22Rv1 (cell line): ENCODE data around the gene DNASE1L3.

Source experiments
- ZFX ChIP-seq: fragments of 450-650 bp; IDR thresholded peaks from 2 replicates; pipeline ENCODE4 v1.6.1; 2017; ENCODE audit warnings: antibody characterized with exemption, borderline replicate concordance
- TF ChIP-seq, protein P1 (sequence below): fragments of 450-650 bp; IDR thresholded peaks from 2 replicates; pipeline ENCODE4 v1.5.1; 2017; ENCODE audit warnings: mild to moderate bottlenecking

DNA sequence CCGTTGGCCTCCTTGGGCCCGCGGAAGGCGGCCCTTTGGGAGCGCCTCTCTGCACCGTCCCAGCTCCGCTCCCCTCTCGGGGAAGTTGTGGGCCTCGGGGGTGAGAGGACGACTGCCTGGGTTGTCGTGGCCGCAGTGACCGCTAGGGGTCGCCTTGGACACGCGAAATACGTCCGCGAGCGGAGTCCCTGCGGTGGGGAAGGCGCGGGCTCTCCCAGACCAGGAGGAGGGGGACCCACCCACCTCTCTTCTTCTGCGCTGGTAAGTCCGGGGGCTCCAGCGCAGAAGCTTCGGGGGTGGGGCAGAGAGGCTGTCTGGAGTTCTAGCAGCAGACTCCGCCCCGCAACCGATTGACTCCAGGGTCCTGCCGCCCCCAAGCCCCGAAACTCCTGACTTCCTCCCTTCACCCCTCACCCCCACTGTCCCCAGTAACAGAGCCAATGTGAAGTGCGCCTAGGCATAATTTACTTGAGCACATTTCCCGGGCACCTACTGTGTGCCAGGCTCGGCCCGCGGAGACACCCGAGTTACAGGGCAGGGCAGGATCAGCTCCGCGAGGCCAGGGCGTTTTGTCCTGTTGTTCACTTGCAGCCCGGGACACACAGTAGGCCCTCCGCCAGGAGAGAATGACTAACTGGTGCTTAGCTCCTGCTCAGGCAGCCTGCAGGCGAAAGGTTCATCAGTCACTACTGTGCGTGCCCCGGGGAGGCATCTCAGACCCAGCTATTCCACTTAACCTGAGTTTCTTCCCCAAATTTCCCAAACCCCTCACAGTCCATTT, 32.8 kb downstream of the DNASE1L3 start:
- TF ChIP-seq, protein P1, sequence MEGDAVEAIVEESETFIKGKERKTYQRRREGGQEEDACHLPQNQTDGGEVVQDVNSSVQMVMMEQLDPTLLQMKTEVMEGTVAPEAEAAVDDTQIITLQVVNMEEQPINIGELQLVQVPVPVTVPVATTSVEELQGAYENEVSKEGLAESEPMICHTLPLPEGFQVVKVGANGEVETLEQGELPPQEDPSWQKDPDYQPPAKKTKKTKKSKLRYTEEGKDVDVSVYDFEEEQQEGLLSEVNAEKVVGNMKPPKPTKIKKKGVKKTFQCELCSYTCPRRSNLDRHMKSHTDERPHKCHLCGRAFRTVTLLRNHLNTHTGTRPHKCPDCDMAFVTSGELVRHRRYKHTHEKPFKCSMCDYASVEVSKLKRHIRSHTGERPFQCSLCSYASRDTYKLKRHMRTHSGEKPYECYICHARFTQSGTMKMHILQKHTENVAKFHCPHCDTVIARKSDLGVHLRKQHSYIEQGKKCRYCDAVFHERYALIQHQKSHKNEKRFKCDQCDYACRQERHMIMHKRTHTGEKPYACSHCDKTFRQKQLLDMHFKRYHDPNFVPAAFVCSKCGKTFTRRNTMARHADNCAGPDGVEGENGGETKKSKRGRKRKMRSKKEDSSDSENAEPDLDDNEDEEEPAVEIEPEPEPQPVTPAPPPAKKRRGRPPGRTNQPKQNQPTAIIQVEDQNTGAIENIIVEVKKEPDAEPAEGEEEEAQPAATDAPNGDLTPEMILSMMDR = peak; percentile 95
- TF ChIP-seq ZFX = no peak
